MM.1S (cell line): Measurements from ENCODE around the gene FGFBP3.

ENCODE experiments used
- DNase-seq: peaks from one replicate; pipeline ENCODE4 v3.0.0-alpha.2; 2015
- H2AFZ ChIP-seq: fragments of 300-600 bp; sonication (generic); 2 replicates; pipeline ENCODE4 v1.6.0; 2016; ENCODE audit warnings: antibody characterized with exemption, low read length
- H3F3A ChIP-seq: fragments of 300-600 bp; sonication (generic); 2 replicates; pipeline ENCODE4 v1.6.1; 2016; ENCODE audit warnings: mild to moderate bottlenecking, antibody characterized with exemption, low read length, moderate library complexity, mixed read lengths; ENCODE audit not compliant: insufficient read depth
- H3K27ac ChIP-seq: fragments of 300-600 bp; sonication (generic); 2 replicates; pipeline ENCODE4 v1.5.1; 2016; ENCODE audit warnings: mild to moderate bottlenecking, low read length
- H3K27me3 ChIP-seq: fragments of 300-600 bp; sonication (generic); replicated peaks from 2 replicates; pipeline ENCODE4 v1.6.0; 2016; ENCODE audit warnings: low read length; ENCODE audit not compliant: insufficient read depth
- H3K36me3 ChIP-seq: fragments of 300-600 bp; sonication (generic); replicated peaks from 2 replicates; pipeline ENCODE4 v1.6.1; 2016; ENCODE audit warnings: mild to moderate bottlenecking, low read length, mixed read lengths; ENCODE audit not compliant: insufficient read depth
- H3K4me1 ChIP-seq: fragments of 300-600 bp; sonication (generic); 2 replicates; pipeline ENCODE4 v1.6.1; 2016; ENCODE audit warnings: low read length, mixed read lengths
- H3K4me2 ChIP-seq: fragments of 300-600 bp; sonication (generic); 2 replicates; pipeline ENCODE4 v1.6.0; 2016; ENCODE audit warnings: low read depth, low read length
- H3K4me3 ChIP-seq: fragments of 300-600 bp; sonication (generic); 2 replicates; pipeline ENCODE4 v1.5.1; 2016; ENCODE audit warnings: low read length, mixed read lengths
- H3K79me2 ChIP-seq: fragments of 300-600 bp; sonication (generic); 2 replicates; pipeline ENCODE4 v1.6.1; 2016; ENCODE audit warnings: mixed run types, low read length, mixed read lengths
- H3K9ac ChIP-seq: fragments of 300-600 bp; sonication (generic); 2 replicates; pipeline ENCODE4 v1.6.1; 2016; ENCODE audit warnings: low read length, mixed read lengths
- H3K9me2 ChIP-seq: fragments of 300-600 bp; sonication (generic); replicated peaks from 2 replicates; pipeline ENCODE4 v1.6.1; 2016; ENCODE audit warnings: mild to moderate bottlenecking, low read length, mixed read lengths; ENCODE audit not compliant: insufficient read depth
- H3K9me3 ChIP-seq: fragments of 300-600 bp; sonication (generic); replicated peaks from 2 replicates; pipeline ENCODE4 v1.6.1; 2016; ENCODE audit warnings: mild to moderate bottlenecking, low read length, mixed read lengths; ENCODE audit not compliant: insufficient read depth
- H4K20me1 ChIP-seq: fragments of 300-600 bp; sonication (generic); 2 replicates; pipeline ENCODE4 v1.6.1; 2016; ENCODE audit warnings: mild to moderate bottlenecking, low read length, moderate library complexity, mixed read lengths; ENCODE audit not compliant: insufficient read depth
- CTCF ChIP-seq: fragments of 300-600 bp; sonication (generic); IDR thresholded peaks from 2 replicates; pipeline ENCODE4 v1.5.1; 2016; ENCODE audit warnings: antibody characterized with exemption, low read length, mixed read lengths
- EZH2 ChIP-seq: fragments of 300-600 bp; sonication (generic); optimal IDR thresholded peaks from 2 replicates; pipeline ENCODE3; 2017; ENCODE audit warnings: low read depth, mild to moderate bottlenecking, antibody characterized with exemption, low read length, mixed read lengths
- EZH2phosphoT487 ChIP-seq: fragments of 300-600 bp; sonication (generic); IDR thresholded peaks from 2 replicates; pipeline ENCODE4 v1.6.1; 2018; ENCODE audit warnings: antibody characterized with exemption, low read length

The FGFBP3 gene

GRCh38 chr10:91935886-91936285 is 26.6 kb upstream of the FGFBP3 start:
- no peaks in the 10 kb centered on the region for H3F3A ChIP-seq
- no peaks in the 10 kb centered on the region for H3K4me1 ChIP-seq
- peaks cover 98% of the 10 kb centered on the region for H3K79me2 ChIP-seq
- no peaks in the 10 kb centered on the region for H3K9me3 ChIP-seq
- no peak overlapping the region for H3K4me3 ChIP-seq
- TF ChIP-seq EZH2 (no peak), CTCF (no peak), EZH2phosphoT487 (no peak)
- H3K27ac ChIP-seq: no peak overlapping the region
- H4K20me1 ChIP-seq: peaks cover 27% of the 10 kb centered on the region
- no peaks in the 10 kb centered on the region for H3K9me2 ChIP-seq
- H3K27me3 ChIP-seq: no peaks in the 10 kb centered on the region
- peaks cover 5% of the 10 kb centered on the region; the same call in 1 of the 2 replicates for H3K36me3 ChIP-seq
- no peak for DNase-seq
- no peak overlapping the region for H3K9ac ChIP-seq
- H3K4me2 ChIP-seq: no peak overlapping the region
- H2AFZ ChIP-seq: no peak overlapping the region

GRCh38 chr10:91932737-91933136 is 23.5 kb upstream of the FGFBP3 start:
- Histone ChIP-seq H3K9me3 (no peaks in the 10 kb centered on the region), H3F3A (no peaks in the 10 kb centered on the region), H2AFZ (no peak overlapping the region), H3K4me2 (no peak overlapping the region), H3K79me2 (peaks cover 100% of the 10 kb centered on the region), H4K20me1 (peaks cover 35% of the 10 kb centered on the region), H3K27me3 (no peaks in the 10 kb centered on the region), H3K9me2 (no peaks in the 10 kb centered on the region), H3K36me3 (peaks cover 4% of the 10 kb centered on the region; the same call in 1 of the 2 replicates), H3K9ac (no peak overlapping the region), H3K4me1 (no peaks in the 10 kb centered on the region), H3K27ac (no peak overlapping the region), H3K4me3 (no peak overlapping the region)
- no peak for DNase-seq
- TF ChIP-seq CTCF: 0 out of 2 replicates have a peak, but pooled peaks have one; percentile 4
- no peak for TF ChIP-seq EZH2

DNA sequence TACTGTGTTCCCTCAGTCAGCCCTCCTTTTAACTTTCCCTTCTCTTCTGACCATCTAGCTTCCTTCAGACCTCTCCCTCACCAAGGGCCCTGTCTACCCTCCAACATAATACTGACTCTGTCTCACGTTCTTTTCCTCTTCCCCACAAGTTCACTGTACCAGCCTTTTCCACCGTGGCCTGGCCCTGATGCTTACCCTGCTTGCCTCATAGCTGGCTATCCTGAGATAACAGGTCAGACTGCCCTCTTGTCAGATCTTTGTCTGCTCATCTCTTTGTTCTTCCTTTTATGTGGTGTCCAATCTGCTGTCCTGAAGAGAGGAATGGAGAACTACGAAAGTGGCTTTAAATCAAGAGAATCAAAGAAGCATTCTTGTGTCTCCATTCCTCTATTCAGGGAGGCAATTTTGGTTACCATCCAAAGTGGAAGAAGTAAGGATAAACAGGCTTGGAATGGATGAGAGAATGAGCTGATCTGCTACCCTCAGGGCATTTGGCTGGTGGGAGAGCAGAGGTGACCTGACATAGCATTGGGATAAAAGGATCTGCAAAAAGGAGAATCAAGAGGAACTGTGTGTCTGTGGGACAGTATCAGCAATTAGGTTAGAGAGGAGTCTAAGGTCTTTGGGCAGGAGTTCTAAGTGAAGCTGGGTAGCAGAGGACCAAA is 22.4 kb upstream of the FGFBP3 start:
- no peak overlapping the region for H3K9ac ChIP-seq
- no peaks in the 10 kb centered on the region for H3K9me3 ChIP-seq
- no peaks in the 10 kb centered on the region for H3K9me2 ChIP-seq
- H3K79me2 ChIP-seq: peaks cover 100% of the 10 kb centered on the region
- H2AFZ ChIP-seq: no peak overlapping the region
- DNase-seq: no peak
- H3K4me2 ChIP-seq: no peak overlapping the region
- H3K4me1 ChIP-seq: no peaks in the 10 kb centered on the region
- TF ChIP-seq CTCF (no peak), EZH2 (no peak), EZH2phosphoT487 (no peak)
- no peak overlapping the region for H3K27ac ChIP-seq
- H3K36me3 ChIP-seq: no peaks in the 10 kb centered on the region
- H3K4me3 ChIP-seq: no peak overlapping the region
- H3K27me3 ChIP-seq: no peaks in the 10 kb centered on the region
- peaks cover 38% of the 10 kb centered on the region for H4K20me1 ChIP-seq
- H3F3A ChIP-seq: no peaks in the 10 kb centered on the region
